Mucosa of gallbladder (tissue), 1 donor: ENCODE data around the gene OXLD1. TPM values are rescaled to one million over a fixed set of nuclear protein-coding genes. Genes with fewer than 3 reads are reported as not detected.

Experiments
- DNase-seq: peaks from one replicate; pipeline ENCODE4 v3.0.0-alpha.2; 2020; ENCODE audit warnings: low spot score
- total RNA-seq: library from RNA; stranded (reverse); gene quantifications from one replicate; pipeline ENCODE4 v1.2.1, GENCODE V29; 2021
- donor health status: DM: no; HTN: no; CAD: no.

OXLD1 gene
- total RNA-seq, 1 donor from 2014 or later, result 38.4 TPM

DNA sequence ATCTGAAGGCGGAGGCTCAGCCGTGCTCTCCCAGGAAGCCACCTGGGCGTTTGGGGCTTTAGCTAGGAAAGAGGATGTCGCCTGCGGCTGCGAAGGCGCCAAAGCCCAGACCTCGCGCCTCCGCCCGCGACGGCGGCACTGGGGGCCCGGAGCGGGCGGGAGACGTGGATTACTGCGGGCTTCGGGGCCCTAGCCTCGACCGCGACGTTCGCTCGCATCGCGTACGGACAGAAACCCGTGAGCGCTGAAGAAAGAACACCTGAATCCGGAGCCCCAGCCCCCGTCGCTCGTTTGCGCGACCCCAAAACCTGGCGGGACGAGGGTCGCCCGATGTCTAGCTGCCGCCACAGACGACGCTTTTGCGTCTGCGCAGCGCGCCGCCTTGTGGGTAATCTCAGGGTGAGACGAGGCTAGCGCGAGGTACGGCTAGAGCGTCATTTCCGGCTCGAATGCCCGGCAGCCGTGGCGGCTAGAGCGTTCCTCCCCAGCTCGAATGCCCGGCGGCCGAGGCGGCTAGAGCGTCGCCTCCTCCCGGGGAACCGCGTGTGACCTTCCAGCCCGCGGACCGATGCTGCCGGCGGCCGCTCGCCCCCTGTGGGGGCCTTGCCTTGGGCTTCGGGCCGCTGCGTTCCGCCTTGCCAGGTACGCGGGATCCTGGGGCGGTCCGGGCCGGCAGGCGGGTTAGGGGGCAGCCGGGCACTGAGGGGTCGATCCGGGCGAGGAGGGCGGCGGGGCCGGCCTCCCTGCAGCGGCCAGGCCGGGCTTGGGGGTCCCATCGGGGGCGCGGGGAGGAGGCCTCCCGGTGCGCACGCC lies 36.7 kb upstream of the OXLD1 start, which contains the start of gene MRPL12:
Gene MRPL12 (plus strand): TSS at position 434 of the 813 bp plus-strand sequence. CDS start 135 bp downstream, at position 569.
- DNase-seq, result peak; percentile 94

DNA sequence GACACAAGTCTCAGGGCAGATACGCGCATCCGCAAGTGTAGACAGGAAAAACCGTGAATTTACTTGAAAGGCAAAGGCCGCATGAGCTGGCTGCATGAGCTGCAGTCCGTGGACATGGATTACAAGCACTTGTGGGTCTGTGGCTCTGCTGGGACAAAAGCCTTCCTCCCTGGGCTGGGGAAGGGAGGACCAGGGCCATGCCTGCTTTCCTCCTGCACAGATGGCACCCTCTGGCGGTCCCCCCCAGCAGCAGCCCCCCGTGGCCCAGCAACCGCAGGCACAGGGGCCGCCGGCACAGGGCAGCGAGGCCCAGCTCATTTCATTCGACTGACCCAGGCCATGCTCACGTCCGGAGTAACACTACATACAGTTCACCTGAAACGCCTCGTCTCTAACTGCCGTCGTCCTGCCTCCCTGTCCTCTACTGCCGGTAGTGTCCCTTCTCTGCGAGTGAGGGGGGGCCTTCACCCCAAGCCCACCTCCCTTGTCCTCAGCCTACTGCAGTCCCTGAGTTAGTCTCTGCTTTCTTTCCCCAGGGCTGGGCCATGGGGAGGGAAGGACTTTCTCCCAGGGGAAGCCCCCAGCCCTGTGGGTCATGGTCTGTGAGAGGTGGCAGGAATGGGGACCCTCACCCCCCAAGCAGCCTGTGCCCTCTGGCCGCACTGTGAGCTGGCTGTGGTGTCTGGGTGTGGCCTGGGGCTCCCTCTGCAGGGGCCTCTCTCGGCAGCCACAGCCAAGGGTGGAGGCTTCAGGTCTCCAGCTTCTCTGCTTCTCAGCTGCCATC lies 35.1 kb upstream of the OXLD1 start:
- DNase-seq, result no peak

DNA sequence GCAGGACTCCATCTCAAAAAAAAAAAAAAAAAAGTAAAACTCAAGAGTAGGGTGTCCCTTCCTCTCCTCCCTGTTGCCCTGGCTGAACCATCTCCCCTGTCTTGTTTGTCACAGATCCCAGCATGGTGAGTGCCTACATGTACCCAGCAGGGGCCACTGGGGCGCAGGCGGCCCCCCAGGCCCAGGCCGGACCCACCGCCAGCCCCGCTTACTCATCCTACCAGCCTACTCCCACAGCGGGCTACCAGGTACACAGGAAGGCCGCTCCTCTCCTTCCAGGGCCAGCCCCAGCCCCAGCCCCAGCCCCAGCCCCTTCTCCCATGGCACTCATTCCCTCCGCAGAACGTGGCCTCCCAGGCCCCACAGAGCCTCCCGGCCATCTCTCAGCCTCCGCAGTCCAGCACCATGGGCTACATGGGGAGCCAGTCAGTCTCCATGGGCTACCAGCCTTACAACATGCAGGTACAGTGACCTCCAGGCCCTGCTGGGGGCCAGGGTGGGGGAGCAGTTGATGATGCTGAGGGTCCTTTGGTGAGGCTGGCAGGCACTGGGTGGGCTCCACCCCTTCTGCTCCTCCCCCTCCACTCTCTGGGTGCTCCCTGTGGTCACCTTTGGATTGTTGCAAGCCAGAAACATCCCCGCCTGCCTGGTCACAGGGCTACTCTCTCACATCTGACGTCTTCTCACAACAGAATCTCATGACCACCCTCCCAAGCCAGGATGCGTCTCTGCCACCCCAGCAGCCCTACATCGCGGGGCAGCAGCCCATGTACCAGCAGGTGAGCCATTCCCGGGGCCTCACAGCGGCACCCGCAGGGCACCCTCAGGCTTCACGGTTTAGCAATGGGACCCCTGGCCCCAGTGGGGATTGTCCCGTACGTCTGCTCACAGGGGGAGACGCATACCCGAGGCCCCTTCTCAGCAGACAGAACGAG lies 34.2 kb upstream of the OXLD1 start:
- DNase-seq, result no peak

DNA sequence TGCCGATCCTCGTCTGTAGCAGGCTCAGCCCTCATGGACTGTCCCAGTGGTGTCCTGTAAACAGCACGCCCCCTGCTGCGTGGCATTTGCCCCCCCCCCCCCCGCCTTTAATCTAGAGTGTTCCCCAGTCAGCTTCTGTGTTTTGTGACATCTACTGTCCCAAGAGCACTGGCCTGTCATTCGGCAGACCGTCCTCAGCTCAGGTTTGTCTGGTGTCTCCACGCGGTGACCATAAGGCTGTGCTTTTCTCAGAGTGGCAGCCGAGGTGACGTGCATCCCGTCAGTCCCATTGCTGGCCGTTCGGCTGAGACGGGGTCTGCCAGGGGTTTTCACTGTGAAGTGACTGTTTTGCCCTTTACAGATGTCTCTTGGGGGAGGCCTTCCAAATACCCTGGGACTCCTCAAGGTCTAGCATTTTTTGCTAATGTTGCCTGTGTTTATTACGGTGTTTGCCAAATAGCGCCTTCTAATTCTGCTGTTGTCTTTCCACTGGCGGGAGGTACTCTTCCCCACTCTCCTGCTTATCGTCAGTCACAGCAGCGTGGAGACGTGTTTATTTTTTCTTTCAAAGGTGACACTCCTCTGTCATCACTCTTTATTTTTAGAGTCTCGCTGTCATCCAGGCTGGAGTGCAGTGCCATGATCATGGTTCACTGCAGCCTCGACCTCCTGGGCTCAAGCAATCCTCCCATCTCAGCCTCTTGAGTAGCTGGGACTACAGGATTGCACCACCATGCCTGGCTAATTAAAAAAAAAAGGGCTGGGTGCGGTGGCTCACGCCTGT lies 31.0 kb upstream of the OXLD1 start:
- no peak for DNase-seq

DNA sequence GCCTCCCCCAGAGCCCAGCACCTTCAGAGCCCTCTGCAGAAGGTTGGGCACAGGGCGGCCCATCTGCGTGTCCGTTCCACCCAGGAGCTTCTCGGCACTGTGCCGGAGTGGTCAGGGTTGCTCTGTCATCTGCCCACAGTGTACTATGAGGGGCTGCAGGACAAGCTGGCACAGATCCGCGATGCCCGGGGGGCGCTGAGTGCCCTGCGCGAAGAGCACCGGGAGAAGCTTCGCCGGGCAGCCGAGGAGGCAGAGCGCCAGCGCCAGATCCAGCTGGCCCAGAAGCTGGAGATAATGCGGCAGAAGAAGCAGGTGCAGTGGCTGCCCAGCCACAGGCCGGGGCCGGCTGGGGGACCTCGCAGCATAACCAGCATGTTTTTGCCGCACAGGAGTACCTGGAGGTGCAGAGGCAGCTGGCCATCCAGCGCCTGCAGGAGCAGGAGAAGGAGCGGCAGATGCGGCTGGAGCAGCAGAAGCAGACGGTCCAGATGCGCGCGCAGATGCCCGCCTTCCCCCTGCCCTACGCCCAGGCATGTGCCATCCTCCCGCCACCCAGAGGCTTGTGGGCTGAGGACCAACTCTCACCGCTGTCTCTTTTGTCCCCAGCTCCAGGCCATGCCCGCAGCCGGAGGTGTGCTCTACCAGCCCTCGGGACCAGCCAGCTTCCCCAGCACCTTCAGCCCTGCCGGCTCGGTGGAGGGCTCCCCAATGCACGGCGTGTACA lies 30.0 kb upstream of the OXLD1 start:
- no peak for DNase-seq

DNA sequence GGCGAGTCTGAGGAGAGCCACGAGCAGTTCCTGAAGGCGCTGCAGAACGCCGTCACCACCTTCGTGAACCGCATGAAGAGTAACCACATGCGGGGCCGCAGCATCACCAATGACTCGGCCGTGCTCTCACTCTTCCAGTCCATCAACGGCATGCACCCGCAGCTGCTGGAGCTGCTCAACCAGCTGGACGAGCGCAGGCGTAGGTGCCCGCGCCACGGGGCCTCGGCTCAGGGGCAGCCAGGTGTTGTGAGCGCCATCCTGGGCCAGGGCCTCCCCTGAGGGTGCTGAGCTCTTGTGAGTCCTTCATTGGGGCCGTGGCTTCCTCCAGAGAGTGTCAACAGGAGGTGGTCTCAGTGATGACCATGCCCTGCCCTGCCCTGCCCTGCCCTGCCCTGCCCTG lies 29.4 kb upstream of the OXLD1 start:
- no peak for DNase-seq

DNA sequence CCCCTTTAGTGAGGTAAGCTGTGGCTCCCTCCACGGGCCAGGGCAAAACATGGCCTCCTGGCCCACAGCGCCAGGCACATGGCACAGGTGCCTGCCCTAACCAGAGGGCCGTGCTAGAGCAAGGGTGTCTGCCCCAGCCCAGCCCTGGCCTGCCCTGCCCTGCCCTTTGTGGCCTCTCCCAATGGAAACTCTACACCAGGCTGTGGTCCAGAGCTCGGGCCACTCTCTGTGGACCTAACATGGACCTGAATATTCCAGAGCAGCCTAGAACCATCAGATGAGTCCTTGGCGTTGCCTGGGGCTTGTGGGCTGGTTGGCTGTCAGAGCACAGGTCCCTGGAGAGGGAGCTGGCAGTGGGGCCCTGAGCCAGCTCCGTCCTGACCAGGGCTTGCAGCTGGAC lies 28.8 kb upstream of the OXLD1 start:
- DNase-seq, result no peak

DNA sequence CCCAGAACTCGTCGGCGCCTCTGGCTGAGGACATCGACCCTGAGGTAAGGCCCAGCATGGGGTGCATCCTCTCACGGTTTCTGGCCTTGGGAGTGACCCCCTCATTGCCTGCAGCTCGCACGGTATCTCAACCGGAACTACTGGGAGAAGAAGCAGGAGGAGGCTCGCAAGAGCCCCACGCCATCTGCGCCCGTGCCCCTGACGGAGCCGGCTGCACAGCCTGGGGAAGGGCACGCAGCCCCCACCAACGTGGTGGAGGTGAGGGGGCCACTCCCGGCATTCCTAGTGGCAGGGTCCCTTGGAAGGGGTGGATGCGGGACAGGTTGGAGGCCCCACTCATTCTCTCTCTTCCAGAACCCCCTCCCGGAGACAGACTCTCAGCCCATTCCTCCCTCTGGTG lies 28.4 kb upstream of the OXLD1 start:
- no peak for DNase-seq

DNA sequence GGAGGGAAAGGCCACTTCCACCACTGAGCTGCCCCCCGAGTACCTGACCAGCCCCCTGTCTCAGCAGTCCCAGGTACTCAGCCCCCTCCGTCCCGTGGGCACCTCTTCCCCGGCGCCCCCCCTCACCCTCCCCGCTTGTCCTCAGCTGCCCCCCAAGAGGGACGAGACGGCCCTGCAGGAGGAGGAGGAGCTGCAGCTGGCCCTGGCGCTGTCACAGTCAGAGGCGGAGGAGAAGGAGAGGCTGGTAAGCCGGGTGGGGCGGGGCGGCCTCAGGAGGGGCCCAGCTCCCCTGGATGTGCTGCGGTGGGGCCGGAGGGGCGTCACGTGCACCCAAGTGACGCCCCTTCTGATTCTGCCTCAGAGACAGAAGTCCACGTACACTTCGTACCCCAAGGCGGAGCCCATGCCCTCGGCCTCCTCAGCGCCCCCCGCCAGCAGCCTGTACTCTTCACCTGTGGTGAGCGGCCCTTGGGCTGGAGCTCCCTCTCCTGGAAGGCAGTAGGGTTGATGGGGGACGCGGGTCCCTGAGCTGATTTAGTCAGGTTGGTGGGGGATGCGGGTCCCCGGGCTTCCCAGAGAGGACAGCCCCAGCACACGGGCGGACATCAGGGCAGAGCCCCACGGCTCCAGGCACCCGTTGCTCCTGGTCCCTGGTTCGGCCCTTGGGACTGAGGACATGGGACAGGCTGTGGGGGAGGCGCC lies 27.3 kb upstream of the OXLD1 start:
- no peak for DNase-seq

DNA sequence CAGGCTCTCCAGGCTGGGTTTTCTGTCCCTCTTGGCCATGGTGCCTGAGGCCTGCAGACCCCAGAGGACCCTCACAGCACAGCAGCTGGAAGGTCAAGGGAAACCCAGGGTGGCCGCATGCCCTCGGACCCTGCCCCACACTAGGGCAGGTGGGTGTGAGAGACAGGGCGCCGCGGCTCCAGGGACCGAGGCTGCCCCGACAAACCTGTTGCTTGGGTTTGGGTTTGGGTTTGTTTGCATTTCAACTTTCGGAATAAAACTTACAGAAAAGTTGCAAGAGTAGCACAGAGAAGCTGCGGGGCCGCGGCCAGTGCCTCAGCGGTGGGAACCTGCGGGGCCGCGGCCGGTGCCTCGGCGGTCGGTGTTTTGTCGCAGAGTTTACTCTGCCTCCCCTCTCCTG lies 25.2 kb upstream of the OXLD1 start:
- no peak for DNase-seq

DNA sequence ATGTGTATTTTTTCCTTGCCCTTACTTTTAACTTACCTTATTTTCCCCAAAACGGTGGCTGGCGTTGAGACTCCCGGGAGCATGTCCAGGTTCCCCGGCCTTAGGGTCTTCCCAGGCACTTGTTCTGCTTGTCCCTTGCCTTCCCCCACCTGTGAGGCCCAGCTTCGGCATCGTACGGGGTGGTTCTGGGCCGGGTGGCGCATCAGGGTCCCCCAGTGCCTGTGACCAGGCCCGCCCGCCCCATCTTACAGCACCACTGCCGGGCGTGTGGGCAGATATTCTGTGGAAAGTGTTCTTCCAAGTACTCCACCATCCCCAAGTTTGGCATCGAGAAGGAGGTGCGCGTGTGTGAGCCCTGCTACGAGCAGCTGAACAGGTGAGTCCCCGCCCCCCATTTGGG lies 24.8 kb upstream of the OXLD1 start:
- no peak for DNase-seq

DNA sequence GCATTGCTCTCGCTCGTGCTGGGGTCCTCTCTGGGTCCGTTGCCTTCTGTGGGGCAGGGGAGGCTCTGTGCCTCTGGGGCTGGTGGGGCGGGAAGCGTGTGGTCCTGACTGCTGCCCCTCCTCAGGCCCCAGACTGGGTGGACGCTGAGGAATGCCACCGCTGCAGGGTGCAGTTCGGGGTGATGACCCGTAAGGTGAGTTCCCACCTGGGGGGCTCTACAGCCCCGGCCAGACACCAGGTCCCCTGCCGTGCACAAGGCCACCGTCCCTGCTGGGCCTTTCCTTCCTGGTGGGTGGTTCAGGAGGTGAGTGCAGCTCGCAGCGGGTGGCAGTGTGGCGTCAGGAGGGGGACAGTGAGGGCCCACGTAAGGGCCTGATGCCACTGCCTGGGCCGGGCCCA lies 24.1 kb upstream of the OXLD1 start:
- DNase-seq, result no peak

DNA sequence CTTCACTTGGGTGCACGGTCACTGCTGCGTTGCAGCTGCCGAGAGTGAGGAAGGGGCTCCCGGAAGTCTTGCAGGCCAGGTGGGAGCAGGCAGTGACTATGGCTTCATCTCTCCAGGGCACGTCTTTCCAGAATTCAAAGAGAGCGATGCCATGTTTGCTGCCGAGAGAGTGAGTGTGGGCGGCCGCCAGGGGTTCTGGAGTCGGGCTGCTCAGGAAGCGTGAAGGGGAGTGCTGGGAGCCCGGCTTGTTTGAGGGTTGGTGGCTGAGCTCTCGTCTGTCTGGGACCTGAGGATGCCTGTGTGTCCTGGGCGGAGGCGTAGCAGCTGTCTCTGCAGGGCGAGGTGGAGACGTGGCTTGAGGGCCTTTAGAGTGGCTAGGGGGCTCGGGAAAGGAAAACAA lies 23.7 kb upstream of the OXLD1 start:
- no peak for DNase-seq

DNA sequence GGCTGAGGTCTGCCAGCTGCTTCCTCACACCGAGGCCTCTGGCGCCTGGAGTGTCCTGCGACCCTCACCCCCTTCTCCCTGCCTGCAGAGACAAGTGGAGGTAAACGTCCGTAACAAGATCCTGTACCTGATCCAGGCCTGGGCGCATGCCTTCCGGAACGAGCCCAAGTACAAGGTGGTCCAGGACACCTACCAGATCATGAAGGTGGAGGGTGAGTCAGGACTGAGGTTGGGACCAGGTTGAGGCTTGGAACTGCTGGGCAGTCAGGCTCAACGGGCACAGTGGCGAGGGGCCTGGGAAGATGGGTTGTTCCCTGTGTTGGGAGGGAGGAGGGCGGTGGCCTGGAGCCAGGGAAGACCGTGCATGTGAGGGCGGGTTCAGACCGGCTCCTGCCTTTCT lies 22.2 kb upstream of the OXLD1 start:
- DNase-seq, result no peak

DNA sequence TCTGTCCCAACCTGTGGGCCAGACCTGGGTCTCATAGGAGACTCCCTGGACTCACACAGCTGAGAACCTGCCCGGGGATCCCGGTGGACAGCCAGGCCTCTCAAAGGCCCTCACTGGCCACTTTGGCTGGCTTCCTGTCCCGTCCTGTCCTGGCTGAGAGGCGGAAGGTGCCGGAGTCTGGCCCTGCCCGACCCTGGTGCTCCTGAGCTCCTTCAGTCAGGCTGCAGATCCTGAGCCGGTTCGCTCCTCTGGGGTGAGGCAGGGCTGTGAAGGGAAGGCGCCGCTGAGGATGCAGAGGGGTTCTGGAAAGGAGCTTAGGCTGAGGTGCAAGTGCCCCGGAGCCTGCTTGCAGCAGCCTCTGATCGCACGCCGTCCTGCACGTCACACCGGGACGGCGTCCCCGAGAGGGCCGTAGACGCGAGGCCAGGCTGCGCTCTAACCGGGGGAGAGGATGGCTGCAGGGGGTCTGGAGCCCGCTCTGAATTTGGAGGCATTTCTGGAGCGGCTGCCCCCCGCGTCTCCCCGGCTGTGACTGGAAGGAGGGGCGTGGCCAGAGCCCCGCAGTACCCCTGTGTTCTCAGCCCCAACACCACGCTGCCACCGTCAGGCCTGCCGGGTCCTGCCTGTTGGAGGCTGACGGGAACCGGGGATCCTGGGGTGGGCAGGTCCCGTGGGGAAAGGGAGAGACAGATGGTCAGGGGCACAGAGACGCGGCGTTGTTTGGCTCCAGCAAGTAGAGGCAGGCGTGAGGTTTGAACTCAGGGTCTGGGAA lies 21.6 kb upstream of the OXLD1 start:
- no peak for DNase-seq

DNA sequence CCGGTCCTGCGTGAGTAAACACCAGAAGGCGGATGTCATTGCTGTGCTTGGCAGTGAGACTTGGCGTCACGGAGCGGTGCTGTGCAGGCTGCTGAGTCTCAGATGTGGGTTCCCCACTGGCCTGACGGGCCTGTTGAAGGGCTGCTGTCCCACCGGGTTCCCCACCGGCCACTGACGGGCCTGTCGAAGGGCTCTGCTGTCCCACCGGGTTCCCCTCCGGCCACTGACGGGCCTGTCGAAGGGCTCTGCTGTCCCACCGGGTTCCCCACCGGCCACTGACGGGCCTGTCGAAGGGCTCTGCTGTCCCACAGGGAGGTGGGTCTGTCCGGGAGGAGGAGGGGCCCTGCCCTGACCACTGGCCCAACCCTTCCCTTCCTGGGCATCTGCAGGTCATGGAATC lies 20.2 kb upstream of the OXLD1 start:
- DNase-seq, result no peak

DNA sequence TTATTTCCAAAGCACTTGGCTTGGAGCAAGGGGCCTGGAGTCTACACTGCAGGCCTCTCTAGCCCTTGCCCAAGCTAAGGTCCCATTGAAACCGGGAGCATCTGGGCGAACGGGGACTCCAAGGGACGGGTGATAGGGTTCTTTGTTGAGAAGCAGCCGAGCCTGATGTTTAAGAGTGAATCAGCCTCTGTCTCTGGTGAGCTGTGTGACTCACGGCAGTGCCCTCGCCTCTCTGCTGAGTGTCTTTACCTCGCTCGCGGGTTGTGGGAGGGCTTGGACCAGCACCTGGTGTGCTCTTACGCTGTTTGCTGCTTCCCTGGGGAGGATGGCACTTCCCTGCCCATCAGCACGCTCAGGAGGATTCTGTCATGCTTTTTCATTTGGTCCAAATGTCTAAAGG lies 18.7 kb upstream of the OXLD1 start:
- DNase-seq, result no peak

DNA sequence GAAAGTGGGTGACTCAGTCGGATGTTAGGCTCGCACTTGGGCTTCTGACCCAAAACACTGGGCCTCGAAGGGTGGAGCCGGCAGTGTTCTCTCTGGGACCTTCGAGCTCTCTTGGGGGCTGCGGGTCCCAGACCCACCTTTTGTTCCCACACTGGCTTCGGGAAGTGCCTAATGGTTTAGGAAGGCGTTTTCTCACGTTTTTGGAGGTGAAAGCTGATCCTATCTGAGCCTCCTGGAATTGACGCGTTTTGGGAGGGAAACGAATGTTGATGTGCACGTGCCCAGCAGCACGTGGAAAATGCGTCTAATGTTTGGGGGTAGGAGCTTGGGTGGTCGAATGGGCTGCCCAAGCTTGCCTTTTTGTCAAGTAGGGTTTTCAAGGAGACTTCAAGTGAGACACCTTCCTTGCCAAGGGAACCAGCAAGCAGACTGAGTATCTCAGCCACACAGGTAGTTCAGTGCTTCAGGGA lies 18.1 kb upstream of the OXLD1 start:
- DNase-seq, result no peak
